Loucy (cell line): ENCODE measurements around the gene INSYN1.

Experiments used
- H2AFZ ChIP-seq: fragments of 200-600 bp; sonication (generic); 2 replicates; pipeline ENCODE4 v1.6.0; 2016; ENCODE audit warnings: antibody characterized with exemption, mild to moderate bottlenecking, low read length, moderate library complexity
- H3F3A ChIP-seq: fragments of 200-600 bp; 2 replicates; pipeline ENCODE4 v1.6.0; 2016; ENCODE audit warnings: antibody characterized with exemption, low read depth, mild to moderate bottlenecking
- H3K27me3 ChIP-seq: fragments of 200-600 bp; sonication (generic); 2 replicates; pipeline ENCODE4 v1.6.1; 2014; ENCODE audit warnings: low read length, mild to moderate bottlenecking; ENCODE audit not compliant: insufficient read depth, poor library complexity, severe bottlenecking
- H3K36me3 ChIP-seq: fragments of 200-600 bp; sonication (generic); 2 replicates; pipeline ENCODE4 v1.6.1; 2016; ENCODE audit warnings: low read length; ENCODE audit not compliant: insufficient read depth
- H3K4me1 ChIP-seq: fragments of 200-600 bp; sonication (generic); 2 replicates; pipeline ENCODE4 v1.5.1; 2014; ENCODE audit warnings: low read length, mild to moderate bottlenecking; ENCODE audit not compliant: insufficient read depth, poor library complexity, severe bottlenecking
- H3K4me2 ChIP-seq: fragments of 200-600 bp; sonication (generic); 2 replicates; pipeline ENCODE4 v1.6.0; 2014; ENCODE audit warnings: antibody characterized with exemption, low read length, low read depth, mild to moderate bottlenecking; ENCODE audit not compliant: poor library complexity, severe bottlenecking
- H3K4me3 ChIP-seq: fragments of 200-600 bp; sonication (generic); 2 replicates; pipeline ENCODE4 v1.5.1; 2014; ENCODE audit warnings: low read length, mild to moderate bottlenecking, mixed read lengths; ENCODE audit not compliant: poor library complexity, severe bottlenecking
- H3K79me2 ChIP-seq: fragments of 200-600 bp; sonication (generic); 2 replicates; pipeline ENCODE4 v1.6.1; 2014; ENCODE audit warnings: low read length; ENCODE audit not compliant: insufficient read depth
- H3K9ac ChIP-seq: fragments of 200-600 bp; sonication (generic); 2 replicates; pipeline ENCODE4 v1.6.0; 2014; ENCODE audit warnings: mild to moderate bottlenecking, low read depth, low read length, moderate library complexity; ENCODE audit not compliant: poor library complexity, severe bottlenecking
- H3K9me2 ChIP-seq: fragments of 200-600 bp; sonication (generic); replicated peaks from 2 replicates; pipeline ENCODE4 v1.6.1; 2016; ENCODE audit warnings: low read depth, low read length, mixed read lengths
- H3K9me3 ChIP-seq: fragments of 200-600 bp; sonication (generic); 2 replicates; pipeline ENCODE4 v1.6.1; 2014; ENCODE audit warnings: mild to moderate bottlenecking, antibody characterized with exemption, low read length, low read depth; ENCODE audit not compliant: insufficient read depth
- H4K20me1 ChIP-seq: fragments of 200-600 bp; sonication (generic); 2 replicates; pipeline ENCODE4 v1.6.0; 2014; ENCODE audit warnings: antibody characterized with exemption, low read length, mild to moderate bottlenecking; ENCODE audit not compliant: insufficient read depth, poor library complexity, severe bottlenecking
- EZH2phosphoT487 ChIP-seq: fragments of 200-600 bp; IDR thresholded peaks from 2 replicates; pipeline ENCODE4 v1.6.1; 2018; ENCODE audit warnings: antibody characterized with exemption, mild to moderate bottlenecking, moderate library complexity, borderline replicate concordance
- TF ChIP-seq, protein P1 (sequence below): fragments of 200-600 bp; sonication (generic); conservative IDR thresholded peaks from 2 replicates; pipeline ENCODE4 v1.5.1; 2014; ENCODE audit warnings: mild to moderate bottlenecking, antibody characterized with exemption, low read length

The INSYN1 gene

GRCh38 chr15:73754461-73754860, 1.3 kb upstream of the INSYN1 start:
- Histone ChIP-seq H3K36me3 (no peaks in the 10 kb centered on the region), H3K4me1 (no peaks in the 10 kb centered on the region), H4K20me1 (no peaks in the 10 kb centered on the region), H3F3A (no peaks in the 10 kb centered on the region), H3K9me3 (no peaks in the 10 kb centered on the region), H3K4me2 (no peak overlapping the region), H3K9me2 (no peaks in the 10 kb centered on the region), H3K27me3 (no peaks in the 10 kb centered on the region), H3K4me3 (no peak overlapping the region), H3K79me2 (no peaks in the 10 kb centered on the region), H3K9ac (no peak overlapping the region), H2AFZ (no peak overlapping the region)
- TF ChIP-seq, protein P1, sequence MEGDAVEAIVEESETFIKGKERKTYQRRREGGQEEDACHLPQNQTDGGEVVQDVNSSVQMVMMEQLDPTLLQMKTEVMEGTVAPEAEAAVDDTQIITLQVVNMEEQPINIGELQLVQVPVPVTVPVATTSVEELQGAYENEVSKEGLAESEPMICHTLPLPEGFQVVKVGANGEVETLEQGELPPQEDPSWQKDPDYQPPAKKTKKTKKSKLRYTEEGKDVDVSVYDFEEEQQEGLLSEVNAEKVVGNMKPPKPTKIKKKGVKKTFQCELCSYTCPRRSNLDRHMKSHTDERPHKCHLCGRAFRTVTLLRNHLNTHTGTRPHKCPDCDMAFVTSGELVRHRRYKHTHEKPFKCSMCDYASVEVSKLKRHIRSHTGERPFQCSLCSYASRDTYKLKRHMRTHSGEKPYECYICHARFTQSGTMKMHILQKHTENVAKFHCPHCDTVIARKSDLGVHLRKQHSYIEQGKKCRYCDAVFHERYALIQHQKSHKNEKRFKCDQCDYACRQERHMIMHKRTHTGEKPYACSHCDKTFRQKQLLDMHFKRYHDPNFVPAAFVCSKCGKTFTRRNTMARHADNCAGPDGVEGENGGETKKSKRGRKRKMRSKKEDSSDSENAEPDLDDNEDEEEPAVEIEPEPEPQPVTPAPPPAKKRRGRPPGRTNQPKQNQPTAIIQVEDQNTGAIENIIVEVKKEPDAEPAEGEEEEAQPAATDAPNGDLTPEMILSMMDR, result no peak
- TF ChIP-seq EZH2phosphoT487, result no peak

DNA sequence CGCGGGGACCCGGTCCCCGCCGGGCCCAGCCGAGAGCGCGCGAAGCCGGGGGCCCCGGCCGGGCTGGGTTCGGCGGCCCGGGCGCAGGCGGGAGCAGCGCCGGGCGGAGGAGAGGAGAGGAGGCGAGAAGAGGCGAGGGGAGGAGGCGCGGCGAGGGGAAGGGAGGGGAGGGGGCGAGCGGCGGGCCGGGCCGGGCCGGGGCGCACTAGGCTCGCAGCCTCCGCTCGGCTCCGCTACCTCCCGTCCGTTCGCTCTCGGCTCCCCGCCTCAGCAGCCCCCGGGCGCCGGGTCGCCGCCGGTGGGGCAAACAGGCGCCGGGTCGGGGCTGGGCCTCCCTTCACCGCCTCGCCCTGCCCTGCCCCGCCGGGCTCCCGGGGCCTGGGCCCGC, 351 bp downstream of the INSYN1 start:
- Histone ChIP-seq H3K9ac (no peak overlapping the region), H3K27me3 (no peaks in the 10 kb centered on the region), H3F3A (no peaks in the 10 kb centered on the region), H3K79me2 (no peaks in the 10 kb centered on the region), H3K36me3 (no peaks in the 10 kb centered on the region), H3K9me3 (no peaks in the 10 kb centered on the region), H2AFZ (no peak overlapping the region), H4K20me1 (no peaks in the 10 kb centered on the region), H3K4me2 (no peak overlapping the region), H3K4me1 (no peaks in the 10 kb centered on the region), H3K9me2 (no peaks in the 10 kb centered on the region), H3K4me3 (no peak overlapping the region)
- no peak for TF ChIP-seq EZH2phosphoT487
- TF ChIP-seq, protein P1, result no peak

- Histone ChIP-seq H2AFZ (no peak overlapping the region), H3K9me2 (no peaks in the 10 kb centered on the region), H3K4me3 (no peak overlapping the region), H3K4me1 (no peaks in the 10 kb centered on the region), H3K27me3 (no peaks in the 10 kb centered on the region), H3K4me2 (no peak overlapping the region), H3K36me3 (no peaks in the 10 kb centered on the region), H3K79me2 (no peaks in the 10 kb centered on the region), H3F3A (no peaks in the 10 kb centered on the region), H4K20me1 (no peaks in the 10 kb centered on the region), H3K9me3 (no peaks in the 10 kb centered on the region), H3K9ac (no peak overlapping the region)
- TF ChIP-seq, protein P1, result no peak
- no peak for TF ChIP-seq EZH2phosphoT487
Observed at GRCh38 chr15:73751899-73752805, 999 bp downstream of the INSYN1 start.
